Erythroblast (primary cell): ENCODE data around the gene ZNF778.
"Not testable (repeated sequence)": the region's sequence is repeated elsewhere in the genome, so short reads cannot be mapped to it uniquely, and the experiment has no call there.

Source experiments
- DNase-seq, 2 experiments: peaks; one replicate each; lab custom pipeline; 2025; lab: John Stamatoyannopoulos, UW
- GATA1 ChIP-seq: IDR thresholded peaks from 2 replicates; pipeline ENCODE4 v1.6.1; 2011; ENCODE audit warnings: low read depth, mild to moderate bottlenecking, control low read depth, low read length, moderate library complexity
- POLR2A ChIP-seq: IDR thresholded peaks from 2 replicates; pipeline ENCODE4 v1.6.1; 2011; ENCODE audit warnings: mild to moderate bottlenecking, low read length

ZNF778 gene

DNA sequence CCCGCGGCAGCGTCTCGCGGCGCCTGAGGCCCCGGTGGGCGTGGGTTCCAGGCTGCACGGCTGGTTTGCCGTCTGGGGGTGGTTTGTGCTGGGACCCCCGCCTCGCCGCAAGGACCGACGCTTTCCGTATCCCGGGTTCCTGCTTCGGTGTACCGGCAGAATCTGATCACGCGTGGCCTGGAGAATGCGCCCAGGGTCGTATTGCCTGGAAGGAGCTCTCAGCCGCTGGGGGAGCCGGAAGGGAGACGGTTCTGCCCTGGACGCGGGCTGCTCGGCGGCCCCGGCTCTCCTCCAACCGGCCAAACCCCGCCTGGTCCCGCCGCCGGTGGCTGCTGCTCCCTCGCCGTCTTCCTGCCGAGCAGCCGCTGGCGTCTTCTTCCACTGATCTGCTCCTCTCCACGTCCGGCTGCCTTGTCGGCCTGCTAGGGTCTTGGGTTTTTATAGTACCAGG, 39.8 kb downstream of the ZNF778 start:
- no peak for DNase-seq
- TF ChIP-seq GATA1, result no peak
- no peak for TF ChIP-seq POLR2A

DNA sequence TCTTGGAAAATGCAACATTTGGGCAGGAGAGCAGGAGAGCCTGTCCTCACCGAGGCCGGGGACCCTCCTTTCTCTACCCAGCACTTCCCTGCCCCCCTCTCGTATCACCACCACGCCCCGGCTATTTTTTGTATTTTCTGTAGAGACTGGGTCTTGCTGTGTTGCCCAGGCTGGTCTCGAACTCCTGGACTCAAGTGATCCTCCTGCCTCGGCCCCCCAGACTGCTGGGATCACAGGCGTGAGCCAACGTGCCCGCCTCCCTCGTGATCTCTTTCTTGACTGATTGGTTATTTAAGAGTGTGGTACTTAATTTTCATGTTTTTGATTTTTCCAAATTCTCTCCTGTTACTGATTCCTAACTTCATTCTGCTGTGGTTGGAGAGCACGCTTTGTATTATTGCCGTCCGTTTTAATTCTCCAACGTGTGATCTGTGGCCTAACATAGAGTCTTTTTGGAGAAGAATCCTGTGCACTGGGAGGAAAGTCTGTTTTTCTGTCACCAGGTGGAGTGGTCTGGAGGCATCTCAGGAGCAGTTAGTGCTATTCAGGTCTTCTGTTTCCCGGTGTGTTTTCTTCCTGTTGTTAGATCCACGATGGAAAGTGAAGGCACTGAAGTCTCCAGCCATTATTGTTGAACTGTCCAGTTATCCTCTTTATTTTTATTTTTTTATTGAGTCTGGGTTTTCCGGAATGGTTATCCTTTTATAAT, 40.4 kb downstream of the ZNF778 start:
- no peak for DNase-seq
- TF ChIP-seq GATA1, result no peak
- TF ChIP-seq POLR2A, result no peak

DNA sequence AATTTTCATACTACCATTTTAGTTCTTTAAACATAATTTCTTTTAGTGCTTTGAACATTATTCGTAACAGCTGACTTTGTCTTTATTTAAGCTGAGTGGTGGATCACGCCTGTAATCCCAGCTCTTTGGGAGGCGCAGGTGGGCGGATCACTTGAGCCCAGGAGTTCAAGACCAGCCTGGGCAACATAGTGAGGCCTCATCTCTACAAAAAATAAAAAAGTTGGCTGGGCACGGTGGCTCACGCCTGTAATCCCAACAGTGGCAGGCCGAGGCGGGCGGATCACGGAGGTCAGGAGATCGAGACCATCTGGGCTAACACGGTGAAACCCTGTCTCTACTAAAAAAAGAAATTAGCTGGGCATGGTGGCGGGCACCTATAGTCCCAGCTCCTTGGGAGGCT, 42.4 kb downstream of the ZNF778 start:
- not testable (repeated sequence) for DNase-seq

DNA sequence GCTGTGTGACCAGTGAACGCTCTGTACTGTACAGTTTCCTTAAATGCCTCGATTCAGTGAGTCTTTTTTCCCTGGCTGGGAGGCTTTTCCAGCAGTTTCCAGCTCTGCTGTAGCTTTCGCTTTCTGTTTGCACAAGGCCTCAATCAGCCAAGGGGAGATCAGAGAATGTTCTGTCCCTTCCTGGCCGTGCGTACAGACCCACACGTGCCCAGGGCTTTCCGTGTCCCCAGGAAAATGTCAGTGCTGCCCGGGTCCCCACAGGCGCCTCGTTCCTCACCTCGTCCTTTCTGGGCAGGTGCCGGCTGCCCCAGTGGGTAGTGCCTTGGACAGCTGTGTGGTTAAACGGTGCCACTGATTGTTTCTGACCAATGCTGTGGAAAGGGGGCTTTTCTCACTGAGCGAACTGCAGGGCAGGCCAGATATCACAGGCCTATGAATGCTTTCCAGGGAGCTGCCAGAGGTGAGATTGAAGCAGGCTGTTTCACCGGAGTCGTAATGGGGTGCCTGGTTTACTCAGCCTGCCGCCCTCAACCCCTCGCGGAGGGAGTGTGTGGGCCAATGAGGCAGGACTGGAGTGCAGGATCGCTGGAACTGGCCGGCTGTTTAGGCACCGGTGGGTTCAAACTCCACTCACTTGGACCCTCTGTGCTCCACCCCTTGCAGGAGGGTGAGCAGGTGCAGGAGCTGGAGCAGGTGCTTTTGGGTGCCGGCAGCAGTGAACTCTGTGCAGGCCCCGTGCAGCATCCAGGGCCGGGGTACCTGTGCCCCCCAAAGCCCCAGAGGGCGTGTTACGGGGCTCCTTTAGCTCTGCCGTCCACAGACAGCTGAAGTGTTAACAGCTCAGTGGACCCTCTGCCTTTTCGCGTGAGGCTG, 44.4 kb downstream of the ZNF778 start:
- no peak for DNase-seq
- TF ChIP-seq POLR2A, result no peak
- no peak for TF ChIP-seq GATA1

DNA sequence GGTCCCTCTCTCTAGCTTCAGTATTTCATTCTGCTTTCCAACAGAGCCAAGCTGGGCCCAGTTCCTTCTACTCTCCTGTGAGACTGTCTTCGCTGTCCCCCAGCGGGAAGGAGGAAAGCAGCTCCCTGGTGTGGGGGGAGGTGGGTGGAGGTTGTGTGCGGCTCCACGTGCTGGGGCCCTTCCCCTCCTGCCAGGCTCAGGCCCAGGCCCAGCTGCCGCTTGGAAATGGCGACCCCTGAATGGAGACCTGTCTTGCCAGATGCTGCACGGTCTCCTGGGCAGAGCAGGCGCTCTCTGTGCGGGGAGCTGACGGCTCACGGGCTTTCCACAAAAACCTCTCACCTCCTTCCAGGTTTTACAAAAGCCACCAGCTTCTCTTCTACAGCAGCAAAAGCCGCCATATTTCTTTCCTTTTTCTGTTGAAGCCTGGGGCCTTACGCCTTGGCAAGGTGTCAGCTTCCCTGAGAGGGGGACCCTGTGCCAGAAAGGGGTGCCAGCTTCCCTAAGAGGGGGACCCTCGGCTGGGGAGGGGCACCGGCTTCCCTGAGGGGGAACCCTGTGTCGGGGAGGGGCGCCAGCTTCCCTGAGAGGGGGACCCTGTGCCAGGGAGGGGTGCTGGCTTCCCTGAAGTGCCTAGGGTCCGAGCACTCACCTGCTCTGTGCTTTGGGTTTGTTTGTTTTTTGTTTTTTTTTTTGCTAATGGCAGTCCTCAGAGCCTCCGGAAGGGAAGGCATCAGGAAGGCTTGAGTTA, 47.5 kb downstream of the ZNF778 start:
- TF ChIP-seq GATA1 (no peak), POLR2A (no peak)

DNA sequence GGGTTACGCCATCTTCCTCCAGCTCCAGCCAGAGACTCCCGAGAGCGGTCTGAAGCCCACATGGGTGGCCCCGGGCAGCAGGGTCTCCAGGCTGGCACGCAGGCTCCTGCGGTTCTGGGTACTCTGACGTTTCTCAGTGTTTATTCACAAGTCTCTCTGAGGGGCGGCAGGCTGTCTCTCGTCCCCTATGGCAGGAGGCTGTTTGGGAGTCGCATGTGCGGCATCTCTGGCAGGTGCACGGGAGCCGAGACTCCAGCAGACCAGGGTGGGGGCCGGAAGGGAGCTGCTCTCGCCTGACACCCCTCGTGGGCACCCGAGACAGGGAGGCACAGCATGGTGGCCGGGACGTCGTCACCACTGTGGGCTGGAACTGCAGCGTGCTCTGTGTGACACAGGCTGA, 48.1 kb downstream of the ZNF778 start:
- TF ChIP-seq POLR2A, result no peak
- no peak for TF ChIP-seq GATA1
- DNase-seq, result no peak

More for the DNA sequence above, 47.5 kb downstream of the ZNF778 start:
- DNase-seq, result no peak

DNA sequence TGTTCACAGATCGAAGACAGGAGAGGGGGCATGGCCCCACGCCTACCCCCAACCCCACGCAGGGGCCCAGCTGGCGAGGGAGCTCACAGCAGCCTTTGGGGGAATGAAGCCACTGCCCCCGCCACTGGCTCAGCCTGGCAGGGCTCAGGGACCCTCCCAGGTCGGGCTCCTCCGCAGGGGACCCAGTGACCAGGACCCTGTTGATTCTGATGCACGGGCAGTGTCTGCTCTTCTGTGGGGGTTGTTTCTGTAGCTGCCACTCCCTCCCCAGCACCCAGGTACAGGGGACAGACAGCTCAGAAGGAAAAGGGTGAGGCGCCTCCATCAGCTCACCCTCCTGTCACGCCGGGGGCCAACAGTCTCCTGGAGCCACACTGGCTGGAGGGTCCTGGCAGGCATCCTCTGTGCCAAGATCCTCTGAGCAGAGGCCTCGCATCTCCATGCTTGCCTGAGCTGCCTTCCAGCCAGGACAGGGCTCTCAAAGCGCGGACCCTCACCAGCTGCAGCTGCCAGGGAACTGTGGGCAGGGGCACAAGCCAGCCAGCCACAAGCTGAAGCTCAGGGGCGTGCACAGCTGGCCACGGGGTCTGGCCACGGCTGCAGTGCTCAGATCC, 49.1 kb downstream of the ZNF778 start:
- no peak for DNase-seq
- TF ChIP-seq GATA1 (no peak), POLR2A (no peak)

DNA sequence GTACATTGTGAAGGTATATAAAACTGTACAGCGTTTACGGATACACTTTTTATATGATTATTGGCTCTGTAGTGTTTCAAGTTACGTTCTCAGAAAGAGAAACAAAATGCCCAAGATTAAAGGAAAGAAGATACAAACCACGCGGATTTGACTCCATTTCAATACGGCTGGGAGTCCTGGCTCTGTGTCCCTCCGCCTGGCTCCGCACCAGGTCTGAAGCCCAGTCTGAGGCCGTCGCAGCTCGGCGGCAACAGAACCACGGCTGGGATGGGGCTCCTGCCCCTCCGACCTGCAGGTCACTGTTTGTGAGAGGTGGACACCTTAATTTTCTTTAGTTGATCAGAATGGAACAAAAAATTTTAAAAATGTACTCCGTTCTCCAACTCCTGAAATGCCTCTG, 50.2 kb downstream of the ZNF778 start:
- not testable (repeated sequence) for DNase-seq

DNA sequence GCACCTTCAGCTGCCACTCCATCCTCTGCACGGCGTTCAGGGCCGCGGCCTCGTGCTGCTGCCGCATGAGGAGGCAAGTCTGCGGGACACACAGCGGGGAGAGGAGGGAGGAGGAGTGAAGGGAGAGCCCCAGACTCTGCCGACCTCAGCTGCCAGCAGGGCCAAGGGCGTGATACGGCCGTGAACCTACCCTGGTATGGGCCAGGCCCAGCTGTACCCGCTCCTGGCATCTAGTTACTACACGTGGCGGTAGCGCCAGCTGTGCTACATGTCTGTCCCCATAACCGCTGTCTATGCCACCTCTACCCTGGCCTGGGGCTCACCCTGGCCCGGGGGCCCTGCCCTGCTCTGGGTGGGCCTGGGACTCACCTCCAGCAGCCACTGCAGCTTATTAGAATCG, 51.1 kb downstream of the ZNF778 start:
- no peak for DNase-seq
- TF ChIP-seq POLR2A (no peak), GATA1 (no peak)

DNA sequence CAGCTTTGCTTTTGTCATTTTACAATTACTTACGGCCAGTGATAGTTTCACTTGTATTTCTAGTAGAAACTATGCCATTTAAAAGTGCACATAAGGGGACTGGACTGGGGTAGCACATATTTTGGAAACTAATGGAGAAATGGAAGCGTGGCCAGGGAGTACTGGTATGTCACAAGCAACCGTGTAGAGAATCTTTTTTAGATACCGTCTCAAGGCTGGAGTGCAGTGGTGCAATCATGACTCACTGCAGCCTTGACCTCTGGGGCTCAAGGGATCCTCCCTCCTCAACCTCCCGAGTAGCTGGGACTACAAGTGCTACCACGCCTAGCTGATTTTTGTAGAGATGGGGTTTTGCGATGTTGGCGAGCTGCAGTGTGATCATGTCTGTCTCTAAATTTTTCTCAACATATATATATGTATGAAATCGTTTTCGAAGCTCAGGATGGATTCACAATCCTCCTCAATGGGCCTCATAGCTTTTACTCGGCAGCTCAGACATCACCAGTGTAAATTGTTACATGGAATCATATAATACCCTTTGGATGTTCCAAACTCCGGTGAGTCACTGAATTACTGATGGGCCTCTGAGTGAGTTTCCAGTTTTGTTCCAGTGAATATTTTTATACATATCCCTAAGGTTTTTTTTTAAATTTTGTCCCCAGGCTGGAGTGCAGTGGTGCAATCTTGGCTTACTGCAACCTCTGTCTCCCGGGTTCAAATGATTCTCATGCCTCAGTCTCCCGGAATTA, 51.7 kb downstream of the ZNF778 start:
- DNase-seq, result peak in 1 of 2 experiments; percentile 25

DNA sequence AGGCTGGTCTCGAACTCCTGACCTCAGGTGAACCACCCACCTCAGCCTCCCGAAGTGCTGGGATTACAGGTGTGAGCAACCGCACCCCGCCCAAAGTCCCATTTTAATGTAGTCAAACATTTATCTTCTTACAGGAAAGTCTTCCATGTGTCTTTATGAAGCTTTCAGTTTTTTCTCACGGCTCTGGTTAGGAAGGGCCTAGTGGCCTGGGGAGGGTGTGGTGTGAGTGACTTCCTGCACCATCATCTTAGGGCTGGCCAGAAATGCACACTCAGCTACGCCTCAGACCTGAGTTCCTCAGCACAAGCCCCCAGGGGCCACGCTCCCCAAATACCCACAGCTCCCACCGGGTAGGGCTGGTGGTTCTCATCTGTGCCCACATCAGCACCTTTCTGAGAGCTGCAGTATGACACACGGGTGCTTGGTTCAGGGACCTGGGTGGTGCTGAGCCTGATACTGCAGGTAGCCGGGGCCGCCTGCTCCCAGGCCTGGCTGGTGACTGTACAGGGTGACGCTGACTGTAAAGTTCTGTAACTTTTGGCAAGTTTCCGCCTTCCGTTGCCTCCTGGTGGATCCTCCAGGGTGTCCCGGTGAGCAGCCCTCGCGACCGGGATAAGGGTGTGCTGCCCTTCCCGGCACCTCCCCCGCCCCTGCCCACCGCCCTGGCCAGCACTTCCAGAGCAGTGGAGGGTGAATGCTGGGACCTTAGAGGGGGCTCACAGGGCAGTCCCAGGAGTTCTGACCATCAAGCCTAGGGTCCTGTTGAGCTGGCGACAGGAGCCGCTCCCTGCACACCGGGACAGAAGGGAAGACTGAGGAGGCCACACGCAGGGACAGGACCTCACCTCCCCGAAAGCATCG, 52.5 kb downstream of the ZNF778 start:
- no peak for TF ChIP-seq POLR2A
- no peak for TF ChIP-seq GATA1
- DNase-seq, result no peak

More for the DNA sequence above, 51.7 kb downstream of the ZNF778 start:
- no peak for TF ChIP-seq GATA1
- no peak for TF ChIP-seq POLR2A

DNA sequence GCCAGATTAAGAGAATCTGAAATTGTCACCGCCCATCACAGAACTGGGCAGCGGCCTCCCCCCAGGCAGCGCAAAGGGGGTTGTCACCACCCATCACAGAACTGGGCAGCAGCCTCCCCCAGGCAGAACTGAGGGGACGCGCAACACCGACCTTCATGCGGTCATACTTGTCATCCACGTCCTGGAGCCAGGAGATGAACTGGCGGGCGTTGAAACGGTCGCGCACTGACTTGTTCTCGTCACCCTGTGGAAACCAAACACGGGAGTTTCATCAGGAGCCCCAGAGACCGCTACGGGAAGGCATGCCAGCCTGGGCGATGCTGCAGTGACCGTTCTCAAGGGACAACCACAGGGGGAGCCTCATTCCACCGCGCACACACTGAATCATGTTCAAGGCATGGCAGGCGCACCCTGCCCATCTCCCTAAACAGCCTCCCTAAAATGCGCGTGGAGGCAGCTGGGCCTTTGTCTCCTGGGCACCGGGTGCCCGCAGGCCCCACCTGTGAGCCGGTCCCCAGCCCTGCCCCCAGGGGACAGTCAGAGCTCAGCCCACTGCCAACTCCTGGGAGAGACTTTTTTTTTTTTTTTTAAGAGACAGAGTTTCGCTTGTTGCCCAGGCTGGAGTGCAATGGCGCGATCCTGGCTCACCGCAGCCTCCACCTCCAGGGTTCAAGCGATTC, 53.3 kb downstream of the ZNF778 start:
- no peak for TF ChIP-seq POLR2A
- TF ChIP-seq GATA1, result no peak

More for the DNA sequence above, 53.3 kb downstream of the ZNF778 start:
- DNase-seq, result no peak
